K562 (cell line): ENCODE data around the gene FADS6. TPM values are rescaled to one million over a fixed set of nuclear protein-coding genes. Genes with fewer than 3 reads are reported as not detected.

Source experiments
- ARID1B ChIP-seq: fragments of 450-650 bp; IDR thresholded peaks from 2 replicates; pipeline ENCODE4 v1.6.1; 2016; ENCODE audit warnings: antibody characterized with exemption, mild to moderate bottlenecking, inconsistent platforms
- CBX8 ChIP-seq: fragments of 200-600 bp; sonication (generic); IDR thresholded peaks from 2 replicates; pipeline ENCODE4 v1.6.1; 2012; ENCODE audit warnings: borderline replicate concordance, mixed run types, low read depth, mild to moderate bottlenecking, moderate library complexity, mixed read lengths, low read length, control low read depth, inconsistent platforms; ENCODE audit not compliant: poor library complexity, severe bottlenecking; ENCODE audit errors: extremely low read depth
- ETV6 ChIP-seq, 3 experiments: fragments of 150-350 bp in 1 of 3; sonication (generic) in 1 of 3; formaldehyde crosslinking in 1 of 3; IDR thresholded peaks; 2 replicates each; pipeline versions ENCODE4 v1.6.1 to v1.8.0; 2014 to 2022; ENCODE audit warnings: borderline replicate concordance in 2 of 3, low read depth in 2 of 3, antibody characterized with exemption in 1 of 3, low read length in 1 of 3, mild to moderate bottlenecking in 1 of 3, missing genetic modification reagents in 1 of 3
- FOS ChIP-seq: IDR thresholded peaks from 3 replicates; pipeline ENCODE4 v1.6.1; 2011; ENCODE audit not compliant: insufficient read length; ENCODE audit errors: extremely low read depth
- FOXK2 ChIP-seq, 2 experiments: fragments of 450-650 bp; IDR thresholded peaks in 1 of 2; conservative IDR thresholded peaks in 1 of 2; 2 replicates each; pipeline ENCODE4 v1.6.1; 2016; ENCODE audit warnings: low read depth in 2 of 2, mild to moderate bottlenecking in 1 of 2
- MIER1 ChIP-seq: fragments of 450-650 bp; IDR thresholded peaks from 2 replicates; pipeline ENCODE4 v1.6.1; 2016; ENCODE audit warnings: antibody characterized with exemption, mild to moderate bottlenecking, low read depth
- OTX1 ChIP-seq: fragments of 450-650 bp; formaldehyde crosslinking; IDR thresholded peaks from 2 replicates; pipeline ENCODE4 v1.4.0; 2022; ENCODE audit warnings: mild to moderate bottlenecking
- RB1 ChIP-seq: fragments of 450-650 bp; IDR thresholded peaks from 2 replicates; pipeline ENCODE4 v1.6.1; 2017; ENCODE audit warnings: low read depth, mild to moderate bottlenecking
- SAFB2 ChIP-seq: fragments of 200-400 bp; formaldehyde crosslinking; IDR thresholded peaks from 2 replicates; pipeline ENCODE4 v1.6.1; 2018; ENCODE audit warnings: borderline replicate concordance, low read length, low read depth, moderate library complexity; ENCODE audit not compliant: severe bottlenecking
- SRF ChIP-seq, 2 experiments: fragments of 250-450, 450-650 bp in 1 of 2; sonication (Bioruptor Pico) in 1 of 2; sonication (generic) in 1 of 2; formaldehyde crosslinking; IDR thresholded peaks; 2 replicates each; pipeline versions ENCODE4 v1.5.0 to v1.5.1; 2020 to 2022; ENCODE audit warnings: mild to moderate bottlenecking in 1 of 2, missing genetic modification reagents in 1 of 2
- ZC3H8 ChIP-seq: fragments of 450-650 bp; IDR thresholded peaks from 2 replicates; pipeline ENCODE4 v1.6.1; 2017
- ZNF175 ChIP-seq: fragments of 200-800 bp; sonication (Bioruptor generic); IDR thresholded peaks from 2 replicates; pipeline ENCODE4 v1.6.1; 2016; ENCODE audit warnings: low read depth, mild to moderate bottlenecking, missing genetic modification characterization, missing compliant biosample characterization
- ZNF316 ChIP-seq: fragments of 450-650 bp; IDR thresholded peaks from 2 replicates; pipeline ENCODE4 v1.6.1; 2016
- polyA plus RNA-seq, 8 experiments: library from polyadenylated mRNA; depleted of rRNA in 4 of 8; stranded (reverse) in 5 of 8; unstranded in 3 of 8; fragments of >200 nt; fragmentation: Nextera tagmentation in 2 of 8; fragmentation: Illumina TruSeq in 1 of 8; extraction: Ambion mirVana in 2 of 8; extraction: Trizol in 1 of 8; gene quantifications; 2 replicates each; pipeline versions ENCODE4 v1.2.1 to v1.2.3, GENCODE V29; 2011 to 2014; ENCODE audit warnings: inconsistent platforms in 1 of 8, missing spikeins in 1 of 8
- total RNA-seq, 7 experiments: library from RNA; depleted of rRNA in 6 of 7; stranded (reverse); fragments of >200 nt in 6 of 7; fragmentation: Illumina TruSeq in 2 of 7; extraction: Trizol in 2 of 7; gene quantifications; 2 replicates each; pipeline versions ENCODE4 v1.2.1 to v1.2.3, GENCODE V29; 2011 to 2021; ENCODE audit warnings: low replicate concordance in 1 of 7
- TF ChIP-seq, protein P1 (sequence below): fragments of 250-450 bp; sonication (Bioruptor Pico); IDR thresholded peaks from 2 replicates; pipeline ENCODE4 v1.9.0; 2021; ENCODE audit warnings: mild to moderate bottlenecking, inconsistent platforms
- TF ChIP-seq, protein P2 (sequence below), 2 experiments: fragments of 450-650 bp; IDR thresholded peaks; 2 replicates each; pipeline ENCODE4 v1.6.1; 2016
- TF ChIP-seq, protein P3 (sequence below): sonication (generic); formaldehyde crosslinking; IDR thresholded peaks from 2 replicates; pipeline ENCODE4 v1.8.0; 2023; ENCODE audit warnings: mild to moderate bottlenecking, missing genetic modification reagents
- TF ChIP-seq, protein P4 (sequence below): fragments of 450-650 bp; IDR thresholded peaks from 2 replicates; pipeline ENCODE4 v1.6.1; 2016; ENCODE audit warnings: missing biosample characterization, missing genetic modification characterization

FADS6 gene
- total and polyA plus RNA-seq, 9 of the 15 experiments (the other 6 are each of a cell fraction or from before 2014, with no cell fraction given): 0.18 to 0.22 TPM; not detected in 7

DNA sequence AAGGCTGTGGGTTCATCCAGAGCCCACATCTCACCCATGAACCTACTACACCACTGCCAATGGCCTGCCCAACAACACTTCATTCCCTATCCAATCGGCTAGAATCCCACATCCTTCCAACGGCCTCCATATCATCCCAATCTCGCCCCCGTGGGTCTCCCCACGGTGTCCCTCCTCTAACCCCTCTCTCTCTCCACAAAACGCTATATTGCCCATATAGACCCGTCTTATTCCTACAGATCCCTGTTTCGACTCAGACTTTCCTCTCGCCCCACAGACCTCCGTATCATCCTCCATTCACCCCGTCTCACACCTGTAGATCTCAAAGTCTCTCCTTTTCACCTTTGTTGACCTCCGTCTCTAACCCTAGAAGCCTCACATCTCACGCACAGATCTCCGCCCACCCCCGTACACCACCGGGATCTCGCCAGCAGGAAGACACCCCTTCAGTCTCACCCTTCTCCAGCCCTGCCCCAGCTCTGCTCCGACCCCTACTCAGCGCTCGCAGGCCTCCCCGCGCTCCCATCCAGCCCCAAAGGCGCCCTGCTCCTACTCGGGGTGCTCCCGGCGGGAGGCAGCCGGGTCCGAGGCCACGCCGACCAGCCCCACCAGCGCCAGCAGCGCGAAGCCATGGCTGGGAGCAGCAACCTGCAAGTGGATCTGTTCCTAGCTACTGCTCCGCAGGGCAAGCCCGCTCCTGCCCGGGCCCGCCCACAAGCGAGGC lies 21.0 kb downstream of the FADS6 start, which contains the start of gene FDXR (continued):
- TF ChIP-seq, protein P1, sequence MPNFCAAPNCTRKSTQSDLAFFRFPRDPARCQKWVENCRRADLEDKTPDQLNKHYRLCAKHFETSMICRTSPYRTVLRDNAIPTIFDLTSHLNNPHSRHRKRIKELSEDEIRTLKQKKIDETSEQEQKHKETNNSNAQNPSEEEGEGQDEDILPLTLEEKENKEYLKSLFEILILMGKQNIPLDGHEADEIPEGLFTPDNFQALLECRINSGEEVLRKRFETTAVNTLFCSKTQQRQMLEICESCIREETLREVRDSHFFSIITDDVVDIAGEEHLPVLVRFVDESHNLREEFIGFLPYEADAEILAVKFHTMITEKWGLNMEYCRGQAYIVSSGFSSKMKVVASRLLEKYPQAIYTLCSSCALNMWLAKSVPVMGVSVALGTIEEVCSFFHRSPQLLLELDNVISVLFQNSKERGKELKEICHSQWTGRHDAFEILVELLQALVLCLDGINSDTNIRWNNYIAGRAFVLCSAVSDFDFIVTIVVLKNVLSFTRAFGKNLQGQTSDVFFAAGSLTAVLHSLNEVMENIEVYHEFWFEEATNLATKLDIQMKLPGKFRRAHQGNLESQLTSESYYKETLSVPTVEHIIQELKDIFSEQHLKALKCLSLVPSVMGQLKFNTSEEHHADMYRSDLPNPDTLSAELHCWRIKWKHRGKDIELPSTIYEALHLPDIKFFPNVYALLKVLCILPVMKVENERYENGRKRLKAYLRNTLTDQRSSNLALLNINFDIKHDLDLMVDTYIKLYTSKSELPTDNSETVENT (CRISPR knock-in tag): peak; percentile 76
- TF ChIP-seq ETV6 (IDR thresholded peaks at IDR 0.05; ENCODE audit: borderline replicate concordance in 1 of 2, low read depth in 2 of 2, low read length in 1 of 2): no peak
- no peak for TF ChIP-seq ETV6 (CRISPR knock-in tag; IDR thresholded peaks at IDR 0.05; ENCODE audit: borderline replicate concordance)
- TF ChIP-seq SRF (CRISPR knock-in tag; IDR thresholded peaks at IDR 0.05): no peak
- TF ChIP-seq FOXK2 (conservative IDR thresholded peaks at IDR 0.05 in 1 of 2, IDR thresholded peaks at IDR 0.05 in 1 of 2; ENCODE audit: low read depth in 2 of 2): no peak
- no peak for TF ChIP-seq CBX8
- TF ChIP-seq MIER1: 0 out of 2 replicates have a peak, but pooled peaks have one; percentile 20
- no peak for TF ChIP-seq ZNF175
- TF ChIP-seq, protein P2, sequence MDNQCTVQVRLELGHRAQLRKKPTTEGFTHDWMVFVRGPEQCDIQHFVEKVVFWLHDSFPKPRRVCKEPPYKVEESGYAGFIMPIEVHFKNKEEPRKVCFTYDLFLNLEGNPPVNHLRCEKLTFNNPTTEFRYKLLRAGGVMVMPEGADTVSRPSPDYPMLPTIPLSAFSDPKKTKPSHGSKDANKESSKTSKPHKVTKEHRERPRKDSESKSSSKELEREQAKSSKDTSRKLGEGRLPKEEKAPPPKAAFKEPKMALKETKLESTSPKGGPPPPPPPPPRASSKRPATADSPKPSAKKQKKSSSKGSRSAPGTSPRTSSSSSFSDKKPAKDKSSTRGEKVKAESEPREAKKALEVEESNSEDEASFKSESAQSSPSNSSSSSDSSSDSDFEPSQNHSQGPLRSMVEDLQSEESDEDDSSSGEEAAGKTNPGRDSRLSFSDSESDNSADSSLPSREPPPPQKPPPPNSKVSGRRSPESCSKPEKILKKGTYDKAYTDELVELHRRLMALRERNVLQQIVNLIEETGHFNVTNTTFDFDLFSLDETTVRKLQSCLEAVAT (IDR thresholded peaks at IDR 0.05): peak; percentile 63 to 68; a peak in 1 of 4 replicates
- peak; percentile 40; the same call in 1 of the 2 replicates for TF ChIP-seq OTX1 (CRISPR knock-in tag)
- TF ChIP-seq ARID1B: peak; percentile 40; the same call in 1 of the 2 replicates
- TF ChIP-seq, protein P3, sequence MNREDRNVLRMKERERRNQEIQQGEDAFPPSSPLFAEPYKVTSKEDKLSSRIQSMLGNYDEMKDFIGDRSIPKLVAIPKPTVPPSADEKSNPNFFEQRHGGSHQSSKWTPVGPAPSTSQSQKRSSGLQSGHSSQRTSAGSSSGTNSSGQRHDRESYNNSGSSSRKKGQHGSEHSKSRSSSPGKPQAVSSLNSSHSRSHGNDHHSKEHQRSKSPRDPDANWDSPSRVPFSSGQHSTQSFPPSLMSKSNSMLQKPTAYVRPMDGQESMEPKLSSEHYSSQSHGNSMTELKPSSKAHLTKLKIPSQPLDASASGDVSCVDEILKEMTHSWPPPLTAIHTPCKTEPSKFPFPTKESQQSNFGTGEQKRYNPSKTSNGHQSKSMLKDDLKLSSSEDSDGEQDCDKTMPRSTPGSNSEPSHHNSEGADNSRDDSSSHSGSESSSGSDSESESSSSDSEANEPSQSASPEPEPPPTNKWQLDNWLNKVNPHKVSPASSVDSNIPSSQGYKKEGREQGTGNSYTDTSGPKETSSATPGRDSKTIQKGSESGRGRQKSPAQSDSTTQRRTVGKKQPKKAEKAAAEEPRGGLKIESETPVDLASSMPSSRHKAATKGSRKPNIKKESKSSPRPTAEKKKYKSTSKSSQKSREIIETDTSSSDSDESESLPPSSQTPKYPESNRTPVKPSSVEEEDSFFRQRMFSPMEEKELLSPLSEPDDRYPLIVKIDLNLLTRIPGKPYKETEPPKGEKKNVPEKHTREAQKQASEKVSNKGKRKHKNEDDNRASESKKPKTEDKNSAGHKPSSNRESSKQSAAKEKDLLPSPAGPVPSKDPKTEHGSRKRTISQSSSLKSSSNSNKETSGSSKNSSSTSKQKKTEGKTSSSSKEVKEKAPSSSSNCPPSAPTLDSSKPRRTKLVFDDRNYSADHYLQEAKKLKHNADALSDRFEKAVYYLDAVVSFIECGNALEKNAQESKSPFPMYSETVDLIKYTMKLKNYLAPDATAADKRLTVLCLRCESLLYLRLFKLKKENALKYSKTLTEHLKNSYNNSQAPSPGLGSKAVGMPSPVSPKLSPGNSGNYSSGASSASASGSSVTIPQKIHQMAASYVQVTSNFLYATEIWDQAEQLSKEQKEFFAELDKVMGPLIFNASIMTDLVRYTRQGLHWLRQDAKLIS: no peak
- peak; percentile 21; the same call in 1 of the 2 replicates for TF ChIP-seq RB1
- TF ChIP-seq SAFB2: no peak
- no peak for TF ChIP-seq ZNF316
- TF ChIP-seq ZC3H8: 0 out of 2 replicates have a peak, but pooled peaks have one; percentile 41
- TF ChIP-seq, protein P4, sequence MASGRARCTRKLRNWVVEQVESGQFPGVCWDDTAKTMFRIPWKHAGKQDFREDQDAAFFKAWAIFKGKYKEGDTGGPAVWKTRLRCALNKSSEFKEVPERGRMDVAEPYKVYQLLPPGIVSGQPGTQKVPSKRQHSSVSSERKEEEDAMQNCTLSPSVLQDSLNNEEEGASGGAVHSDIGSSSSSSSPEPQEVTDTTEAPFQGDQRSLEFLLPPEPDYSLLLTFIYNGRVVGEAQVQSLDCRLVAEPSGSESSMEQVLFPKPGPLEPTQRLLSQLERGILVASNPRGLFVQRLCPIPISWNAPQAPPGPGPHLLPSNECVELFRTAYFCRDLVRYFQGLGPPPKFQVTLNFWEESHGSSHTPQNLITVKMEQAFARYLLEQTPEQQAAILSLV: no peak
- no peak for TF ChIP-seq FOS
